K562 (cell line): ENCODE measurements around the gene CDKN1B. TPM values are rescaled to one million over a fixed set of nuclear protein-coding genes. Genes with fewer than 3 reads are reported as not detected.
A peak's percentile ranks its signal among the peaks of the same experiment; 100 is the strongest.

Experiments
- ATAC-seq: fragments of 200-7000 bp; cut with Tn5 transposase; 3 replicates; pipeline ENCODE4 v1.9.1; 2020; ENCODE audit warnings: moderate library complexity
- BruUV-seq: library from RNA; stranded (reverse); fragments of 400-500 nt; replicated peaks from 2 replicates; lab custom pipeline; 2021; lab: Mats Ljungman, UMichigan
- CTCF ChIA-PET: fragments of 300-600 bp; formaldehyde crosslinking; extraction: SDS; loops from one replicate; lab custom pipeline; 2021; ENCODE audit warnings: low intra/inter-chr PET ratio; lab: Yijun Ruan, JAX
- POLR2A ChIA-PET: fragments of 300-600, 350-650 bp; sonication (Branson Sonifier 250); formaldehyde crosslinking; extraction: SDS; loops from one replicate; lab custom pipeline; 2021; ENCODE audit warnings: antibody characterized with exemption, inconsistent platforms; lab: Yijun Ruan, JAX
- DNase-seq, 4 experiments: peaks; one replicate each; pipeline versions ENCODE4 v3.0.0 to v3.0.0-alpha.2; 2011 to 2018; ENCODE audit warnings: low spot score in 3 of 4, mixed read lengths in 3 of 4; ENCODE audit errors: extremely low read depth in 1 of 4
- FAIRE-seq: peaks from 2 replicates; lab custom pipeline; 2011; peaks lifted over from hg19 to GRCh38; lab: Jason Lieb, UNC
- H2AFZ ChIP-seq: 2 replicates; pipeline ENCODE4 v1.6.0; 2011; ENCODE audit warnings: low read depth, low read length, control low read depth, inconsistent platforms
- H3K27ac ChIP-seq: fragments of 200-600 bp; 3 replicates; pipeline ENCODE4 v1.8.0; 2011; ENCODE audit warnings: low read depth, mild to moderate bottlenecking, control low read depth, inconsistent platforms, low read length, moderate library complexity, mixed read lengths; ENCODE audit errors: extremely low read depth
- H3K27me3 ChIP-seq, 2 experiments: fragments of 300-600 bp in 1 of 2; 2 replicates in 1 of 2; 3 replicates in 1 of 2; pipeline versions ENCODE4 v1.6.0 to v1.8.0; 2011; ENCODE audit warnings: inconsistent platforms in 2 of 2, low read length in 2 of 2, mild to moderate bottlenecking in 1 of 2, mixed read lengths in 1 of 2, moderate library complexity in 1 of 2; ENCODE audit not compliant: control insufficient read depth in 2 of 2, insufficient read depth in 2 of 2
- H3K36me3 ChIP-seq: fragments of 300-600 bp; 3 replicates; pipeline ENCODE4 v1.8.0; 2011; ENCODE audit warnings: mild to moderate bottlenecking, low read length, inconsistent platforms; ENCODE audit not compliant: control insufficient read depth, insufficient read depth
- H3K4me1 ChIP-seq, 2 experiments: fragments of 200-600 bp in 1 of 2; replicated peaks in 1 of 2; 2 replicates in 1 of 2; 3 replicates in 1 of 2; pipeline versions ENCODE4 v1.5.1 to v1.8.0; 2011; ENCODE audit warnings: inconsistent platforms in 2 of 2, low read length in 2 of 2, mild to moderate bottlenecking in 1 of 2, mixed read lengths in 1 of 2, moderate library complexity in 1 of 2; ENCODE audit not compliant: control insufficient read depth in 2 of 2, insufficient read depth in 2 of 2
- H3K4me2 ChIP-seq: 2 replicates; pipeline ENCODE4 v1.6.1; 2011; ENCODE audit warnings: low read length, control low read depth, inconsistent platforms, mixed read lengths; ENCODE audit not compliant: insufficient read depth
- H3K4me3 ChIP-seq: fragments of 200-600 bp; sonication (generic), shearing (Covaris generic); 2 replicates; pipeline ENCODE4 v1.5.1; 2016; ENCODE audit warnings: control low read depth, inconsistent platforms
- H3K79me2 ChIP-seq: fragments of 200-600 bp; 3 replicates; pipeline ENCODE4 v1.8.0; 2011; ENCODE audit warnings: low read length, inconsistent platforms; ENCODE audit not compliant: control insufficient read depth, insufficient read depth
- H3K9ac ChIP-seq, 2 experiments: 2 replicates each; pipeline versions ENCODE4 v1.6.0 to v1.6.1; 2011; ENCODE audit warnings: low read depth in 2 of 2, low read length in 2 of 2, control low read depth in 1 of 2, inconsistent platforms in 1 of 2, mild to moderate bottlenecking in 1 of 2, mixed read lengths in 1 of 2; ENCODE audit not compliant: insufficient read depth in 1 of 2
- H3K9me1 ChIP-seq: one replicate; pipeline ENCODE4 v1.6.0; 2011; ENCODE audit warnings: inconsistent platforms, mild to moderate bottlenecking, low read length, moderate library complexity; ENCODE audit not compliant: control insufficient read depth, insufficient read depth
- H3K9me3 ChIP-seq: replicated peaks from 2 replicates; pipeline ENCODE4 v1.5.1; 2011; ENCODE audit warnings: low read depth, low read length, inconsistent platforms; ENCODE audit not compliant: control insufficient read depth, insufficient read depth
- H4K20me1 ChIP-seq: replicated peaks from 2 replicates; pipeline ENCODE4 v1.6.1; 2011; ENCODE audit warnings: low read length, inconsistent platforms, mixed read lengths; ENCODE audit not compliant: control insufficient read depth, insufficient read depth
- CHD7 ChIP-seq: fragments of 200-600 bp; sonication (generic); IDR thresholded peaks from one replicate; pipeline ENCODE4 v1.6.1; 2012; ENCODE audit warnings: mild to moderate bottlenecking, low read depth, low read length, inconsistent platforms
- CREB3 ChIP-seq: fragments of 450-650 bp; conservative IDR thresholded peaks from 2 replicates; pipeline ENCODE4 v1.6.1; 2016; ENCODE audit warnings: missing genetic modification characterization, low read depth, mild to moderate bottlenecking, missing compliant biosample characterization, moderate library complexity
- ESRRA ChIP-seq: fragments of 450-650 bp; IDR thresholded peaks from 2 replicates; pipeline ENCODE4 v1.6.1; 2014; ENCODE audit warnings: low read depth, mild to moderate bottlenecking, moderate library complexity, borderline replicate concordance
- PATZ1 ChIP-seq: fragments of 250-450 bp; sonication (Bioruptor Pico); IDR thresholded peaks from 2 replicates; pipeline ENCODE4 v1.5.0; 2020; ENCODE audit warnings: mild to moderate bottlenecking, borderline replicate concordance
- WGBS: fragments of 100-300 bp; shearing (Covaris generic); methylation state at CpG from one replicate; pipeline ENCODE4 v1.1.6; 2016; ENCODE audit warnings: low coverage, mixed read lengths; ENCODE audit not compliant: insufficient coverage; ENCODE audit errors: missing lambda C conversion rate; 5-methylcytosine and 5-hydroxymethylcytosine counted together
- in situ Hi-C: fragments of 300-500 bp; cut with MboI; formaldehyde crosslinking; loops from 4 replicates; pipeline ENCODE4 v1.15.0; 2018; ENCODE audit warnings: inconsistent platforms, mixed read lengths
- intact Hi-C: fragments of 100-400 bp; cut with micrococcal nuclease; formaldehyde crosslinking; loops from 2 replicates; pipeline ENCODE4 v1.14.2; 2022
- polyA plus RNA-seq, 8 experiments: library from polyadenylated mRNA; depleted of rRNA in 4 of 8; stranded (reverse) in 5 of 8; unstranded in 3 of 8; fragments of >200 nt; fragmentation: Nextera tagmentation in 2 of 8; fragmentation: Illumina TruSeq in 1 of 8; extraction: Ambion mirVana in 2 of 8; extraction: Trizol in 1 of 8; gene quantifications; 2 replicates each; pipeline versions ENCODE4 v1.2.1 to v1.2.3, GENCODE V29; 2011 to 2014; ENCODE audit warnings: inconsistent platforms in 1 of 8, missing spikeins in 1 of 8
- total RNA-seq, 7 experiments: library from RNA; depleted of rRNA in 6 of 7; stranded (reverse); fragments of >200 nt in 6 of 7; fragmentation: Illumina TruSeq in 2 of 7; extraction: Trizol in 2 of 7; gene quantifications; 2 replicates each; pipeline versions ENCODE4 v1.2.1 to v1.2.3, GENCODE V29; 2011 to 2021; ENCODE audit warnings: low replicate concordance in 1 of 7

The CDKN1B gene
- total and polyA plus RNA-seq, 9 of the 15 experiments (the other 6 are each of a cell fraction or from before 2014, with no cell fraction given) = 2.6 to 35.2 (median 15.5) TPM

DNA sequence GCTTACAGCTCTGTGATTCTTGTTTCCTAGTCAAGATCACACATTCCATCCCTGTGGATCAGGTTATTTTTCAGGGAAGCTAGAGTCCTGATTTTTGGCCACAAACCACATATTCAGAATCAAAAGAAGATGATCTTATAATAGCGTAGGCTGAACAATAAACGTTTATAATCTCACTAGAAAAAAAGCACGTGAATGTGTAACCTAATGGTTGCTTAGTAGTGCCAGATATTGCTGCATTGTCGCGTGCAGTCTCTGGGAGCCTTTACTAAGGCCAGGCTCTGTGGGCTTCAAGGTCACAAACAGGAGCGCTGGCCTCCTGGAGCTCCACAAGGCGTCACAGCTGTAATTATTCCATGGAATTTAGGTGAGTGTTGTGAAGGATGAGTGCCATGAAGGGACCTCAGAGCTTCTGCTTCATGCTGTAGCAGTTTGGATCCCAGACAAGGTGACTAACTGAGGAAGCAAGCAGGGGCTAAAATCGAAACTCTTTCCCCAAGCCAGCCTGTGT is 17.4 kb downstream of the CDKN1B start:
- POLR2A ChIA-PET = interaction anchor here (0.7 to 1.3 kb wide), 4 partner anchors 10 to 51 kb away, joined by 3 to 4 read pairs (median 4); partner anchors contain the start of gene APOLD1
- no TSS peak for BruUV-seq
- TF ChIP-seq PATZ1 (CRISPR knock-in tag) = no peak
- TF ChIP-seq ESRRA = peak; percentile 24; the same call in 1 of the 2 replicates
- TF ChIP-seq CHD7 = no peak
- TF ChIP-seq CREB3 (tag) = no peak

More for the DNA sequence above, 17.4 kb downstream of the CDKN1B start:
- H3K36me3 ChIP-seq = no peaks in the 10 kb centered on the region; the same call in 2 of the 3 replicates
- H2AFZ ChIP-seq = peak overlapping the region; percentile 82
- no peaks in the 10 kb centered on the region for H3K9me3 ChIP-seq
- DNase-seq (no peak), ATAC-seq (peak; percentile 52), FAIRE-seq (peak; percentile 65)
- CTCF ChIA-PET = no interaction called here
- peak overlapping the region; percentile 8 to 12; a peak in 2 of 4 replicates for H3K9ac ChIP-seq
- H3K9me1 ChIP-seq = no peaks in the 10 kb centered on the region
- H3K27ac ChIP-seq = peak overlapping the region; percentile 48; the same call in 1 of the 3 replicates
- in situ Hi-C loops = no loop called here
- no peaks in the 10 kb centered on the region for H4K20me1 ChIP-seq
- peaks cover 6% of the 10 kb centered on the region for H3K79me2 ChIP-seq
- no peak overlapping the region for H3K4me3 ChIP-seq
- intact Hi-C loops = no loop called here
- peaks cover 0 to 21% of the 10 kb centered on the region in 2 experiments; a peak in 3 of 5 replicates for H3K4me1 ChIP-seq
- peak overlapping the region; percentile 21; the same call in 1 of the 2 replicates for H3K4me2 ChIP-seq
- no peaks in the 10 kb centered on the region for H3K27me3 ChIP-seq
- WGBS = 20% methylated on average over 8 of the region's 8 CpGs
